SK-N-SH (cell line): ENCODE results near the gene ISM1.

Experiments used
- CHD2 ChIP-seq: fragments of 150-350 bp; IDR thresholded peaks from 2 replicates; pipeline ENCODE4 v1.6.1; 2018; ENCODE audit warnings: low read length; ENCODE audit not compliant: partially characterized antibody
- CTCF ChIP-seq: fragments of 200-600 bp; sonication (generic); IDR thresholded peaks from 2 replicates; pipeline ENCODE4 v1.6.1; 2017; ENCODE audit warnings: antibody characterized with exemption, mild to moderate bottlenecking, moderate library complexity
- ELF1 ChIP-seq: IDR thresholded peaks from 2 replicates; pipeline ENCODE4 v1.4.0; 2012
- EZH2phosphoT487 ChIP-seq: fragments of 200-600 bp; sonication (generic); IDR thresholded peaks from 2 replicates; pipeline ENCODE4 v1.6.1; 2017; ENCODE audit warnings: low read depth, mixed run types, mild to moderate bottlenecking, antibody characterized with exemption, moderate library complexity, borderline replicate concordance
- NFIC ChIP-seq: IDR thresholded peaks from 2 replicates; pipeline ENCODE4 v1.4.0; 2012; ENCODE audit warnings: borderline replicate concordance
- PBX3 ChIP-seq: IDR thresholded peaks from 2 replicates; pipeline ENCODE4; 2012
- POLR2AphosphoS5 ChIP-seq: IDR thresholded peaks from 2 replicates; pipeline ENCODE4 v1.6.1; 2012; ENCODE audit warnings: low read depth, low read length
- SIN3A ChIP-seq: IDR thresholded peaks from 2 replicates; pipeline ENCODE4 v1.6.1; 2012; ENCODE audit warnings: low read depth, mild to moderate bottlenecking, low read length, moderate library complexity, borderline replicate concordance
- USF2 ChIP-seq: fragments of 150-350 bp; IDR thresholded peaks from 2 replicates; pipeline ENCODE4 v1.6.1; 2017; ENCODE audit warnings: antibody characterized with exemption, low read length, low read depth, borderline replicate concordance
- YY1 ChIP-seq: IDR thresholded peaks from 2 replicates; pipeline ENCODE4 v1.4.0; 2012; ENCODE audit warnings: low read depth, mild to moderate bottlenecking

GRCh38 chr20:13338097-13338661 lies 117.1 kb downstream of the ISM1 start:
- no peak for TF ChIP-seq CTCF
- TF ChIP-seq EZH2phosphoT487 = no peak
- no peak for TF ChIP-seq PBX3
- TF ChIP-seq CHD2 = no peak
- no peak for TF ChIP-seq SIN3A
- no peak for TF ChIP-seq NFIC
- TF ChIP-seq ELF1 = no peak
- TF ChIP-seq YY1 = no peak
- TF ChIP-seq USF2 = no peak
- TF ChIP-seq POLR2AphosphoS5 = no peak
